AG08395 (cell line): ENCODE measurements around the gene TCEA2.

Experiments used
- DNase-seq: peaks from one replicate; pipeline ENCODE4 v3.0.0; 2012; ENCODE audit warnings: mixed read lengths, low spot score

TCEA2 gene

GRCh38 chr20:64095455-64095854 lies 32.5 kb downstream of the TCEA2 start:
- no peak for DNase-seq

- DNase-seq: no peak
Measured at GRCh38 chr20:64095927-64096326, 32.9 kb downstream of the TCEA2 start.

GRCh38 chr20:64096535-64096934 lies 33.5 kb downstream of the TCEA2 start:
- no peak for DNase-seq

- DNase-seq: no peak
Measured at GRCh38 chr20:64098471-64099013, 35.5 kb downstream of the TCEA2 start.

GRCh38 chr20:64099086-64099786 lies 36.2 kb downstream of the TCEA2 start:
- no peak for DNase-seq

GRCh38 chr20:64099880-64100565 lies 37.0 kb downstream of the TCEA2 start:
- DNase-seq: no peak

- DNase-seq: no peak
Measured at GRCh38 chr20:64100566-64100888, 37.5 kb downstream of the TCEA2 start.

- DNase-seq: no peak
Measured at GRCh38 chr20:64100946-64101688, 38.1 kb downstream of the TCEA2 start.

GRCh38 chr20:64101731-64102621 lies 39.0 kb downstream of the TCEA2 start:
- peak; percentile 33 for DNase-seq

GRCh38 chr20:64102647-64103354 lies 39.8 kb downstream of the TCEA2 start:
- DNase-seq: no peak

GRCh38 chr20:64103871-64104666 lies 41.1 kb downstream of the TCEA2 start:
- DNase-seq: no peak

GRCh38 chr20:64104667-64105451 lies 41.9 kb downstream of the TCEA2 start:
- DNase-seq: no peak

- DNase-seq: no peak
Measured at GRCh38 chr20:64105846-64106434, 42.9 kb downstream of the TCEA2 start.

GRCh38 chr20:64106435-64106961 lies 43.5 kb downstream of the TCEA2 start:
- no peak for DNase-seq

- no peak for DNase-seq
Measured at GRCh38 chr20:64106981-64107735, 44.2 kb downstream of the TCEA2 start, which contains the start of gene NPBWR2. Gene NPBWR2, minus strand, starts transcription at chr20:64107565. Its CDS starts 734 bp downstream, at chr20:64106831.

- no peak for DNase-seq
Measured at GRCh38 chr20:64107736-64108457, 44.9 kb downstream of the TCEA2 start.
